Osteoblast (primary cell): ENCODE data around the gene NUP85. TPM values are rescaled to one million over a fixed set of nuclear protein-coding genes. Genes with fewer than 3 reads are reported as not detected.
"Not testable (repeated sequence)": the region's sequence is repeated elsewhere in the genome, so short reads cannot be mapped to it uniquely, and the experiment has no call there.

ENCODE experiments used
- DNase-seq: peaks from one replicate; pipeline ENCODE4 v3.0.0; 2011; ENCODE audit warnings: low spot score, mixed read lengths; ENCODE audit not compliant: insufficient read length; ENCODE audit errors: missing footprints
- H2AFZ ChIP-seq: 2 replicates; pipeline ENCODE4 v1.6.0; 2011; ENCODE audit warnings: mild to moderate bottlenecking, low read length
- H3K27ac ChIP-seq: 2 replicates; pipeline ENCODE4 v1.5.1; 2011; ENCODE audit warnings: mild to moderate bottlenecking, low read depth, low read length, moderate library complexity
- H3K27me3 ChIP-seq: 2 replicates; pipeline ENCODE4 v1.6.0; 2012; ENCODE audit warnings: mild to moderate bottlenecking, control low read depth, inconsistent platforms, low read length, moderate library complexity; ENCODE audit not compliant: insufficient read depth
- H3K36me3 ChIP-seq: 2 replicates; pipeline ENCODE4 v1.5.1; 2011; ENCODE audit warnings: mild to moderate bottlenecking, low read length, control low read depth, moderate library complexity; ENCODE audit not compliant: insufficient read depth
- H3K4me1 ChIP-seq: 2 replicates; pipeline ENCODE4 v1.5.1; 2011; ENCODE audit warnings: mild to moderate bottlenecking, low read length, control low read depth, moderate library complexity; ENCODE audit not compliant: insufficient read depth
- H3K4me2 ChIP-seq: 2 replicates; pipeline ENCODE4 v1.6.0; 2011; ENCODE audit warnings: mild to moderate bottlenecking, low read length; ENCODE audit not compliant: insufficient read depth
- H3K4me3 ChIP-seq: fragments of 200-600 bp; sonication (generic); 3 replicates; pipeline ENCODE4 v1.5.1; 2012; ENCODE audit warnings: mild to moderate bottlenecking, low read length, inconsistent platforms; ENCODE audit not compliant: insufficient read depth
- H3K79me2 ChIP-seq: 2 replicates; pipeline ENCODE4 v1.6.0; 2012; ENCODE audit warnings: mild to moderate bottlenecking, low read length, control low read depth, inconsistent platforms; ENCODE audit not compliant: insufficient read depth
- H3K9me3 ChIP-seq: 2 replicates; pipeline ENCODE4 v1.5.1; 2011; ENCODE audit warnings: low read depth, low read length, control low read depth
- H4K20me1 ChIP-seq: 2 replicates; pipeline ENCODE4 v1.6.0; 2012; ENCODE audit warnings: mild to moderate bottlenecking, low read length, control low read depth; ENCODE audit not compliant: insufficient read depth
- total RNA-seq: library from RNA; depleted of rRNA; stranded (reverse); fragments of >200 nt; gene quantifications from 2 replicates; pipeline ENCODE4 v1.2.3, GENCODE V29; 2012
- TF ChIP-seq, protein P1 (sequence below): IDR thresholded peaks from 2 replicates; pipeline ENCODE4 v1.5.1; 2011; ENCODE audit warnings: mild to moderate bottlenecking, low read depth, low read length, moderate library complexity; ENCODE audit errors: extremely low read depth

The NUP85 gene
- total RNA-seq, 1 donor = 26.4 TPM

DNA sequence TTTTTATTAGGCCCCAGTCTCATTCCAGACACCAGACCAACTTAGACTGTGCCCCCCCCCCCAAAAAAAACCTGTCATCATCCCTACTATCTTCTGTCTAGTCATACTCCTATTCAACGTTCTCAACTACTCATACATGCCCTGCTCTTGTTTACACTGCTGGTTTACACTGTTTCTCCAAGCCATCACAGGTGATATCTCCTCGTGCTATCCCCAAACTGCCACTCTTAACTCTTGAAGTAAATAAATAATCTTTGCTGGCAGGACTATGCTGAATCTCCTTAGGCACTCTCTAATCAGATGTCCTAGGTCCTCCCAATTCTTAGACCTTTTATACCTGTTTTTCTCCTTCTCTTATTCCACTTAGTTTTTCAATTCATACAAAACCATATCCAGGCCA is 51.7 kb downstream of the NUP85 start:
- not testable (repeated sequence) for DNase-seq, H3K4me3 ChIP-seq, H3K27ac ChIP-seq, H3K36me3 ChIP-seq, H2AFZ ChIP-seq, H3K4me2 ChIP-seq, H3K9me3 ChIP-seq, H3K27me3 ChIP-seq
- Histone ChIP-seq H4K20me1 (peaks cover 20% of the 10 kb centered on the region), H3K79me2 (peaks cover 61% of the 10 kb centered on the region), H3K4me1 (peaks cover 10% of the 10 kb centered on the region)

DNA sequence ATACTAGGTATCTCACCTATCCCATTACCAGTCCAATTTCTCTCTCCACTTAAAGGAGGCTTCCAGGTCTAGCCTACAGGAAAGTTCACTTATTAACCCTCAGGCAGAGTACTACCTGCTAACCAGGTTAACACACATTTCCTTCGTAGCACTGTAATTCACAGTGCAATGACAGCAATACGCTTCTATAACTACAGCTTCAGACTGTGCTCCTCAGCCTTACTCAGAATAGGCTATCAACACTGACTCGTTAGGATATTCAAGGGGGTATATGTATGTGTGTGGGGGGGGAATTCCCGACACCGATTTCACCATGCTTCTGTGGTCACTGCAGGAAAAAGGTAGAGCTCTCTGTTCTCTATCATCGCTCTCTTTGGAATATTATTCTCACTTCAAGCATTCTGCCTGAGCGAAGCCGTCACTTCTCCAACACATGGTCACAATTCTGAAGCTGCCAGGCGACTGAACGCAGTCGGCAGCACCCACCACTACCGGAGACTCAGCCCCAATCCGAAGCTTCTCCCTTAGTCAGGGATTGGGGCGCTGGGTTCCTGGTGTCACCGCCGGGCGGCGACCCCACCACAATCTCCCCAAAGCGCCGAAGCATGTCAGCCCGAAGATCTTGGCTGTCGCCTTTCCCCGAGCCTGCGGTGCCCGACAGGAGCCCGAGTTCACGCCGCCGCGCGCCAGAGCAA is 55.3 kb downstream of the NUP85 start:
- H3K9me3 ChIP-seq = no peaks in the 10 kb centered on the region
- peaks cover 16% of the 10 kb centered on the region for H3K4me1 ChIP-seq
- peaks cover 61% of the 10 kb centered on the region for H3K79me2 ChIP-seq
- TF ChIP-seq, protein P1, sequence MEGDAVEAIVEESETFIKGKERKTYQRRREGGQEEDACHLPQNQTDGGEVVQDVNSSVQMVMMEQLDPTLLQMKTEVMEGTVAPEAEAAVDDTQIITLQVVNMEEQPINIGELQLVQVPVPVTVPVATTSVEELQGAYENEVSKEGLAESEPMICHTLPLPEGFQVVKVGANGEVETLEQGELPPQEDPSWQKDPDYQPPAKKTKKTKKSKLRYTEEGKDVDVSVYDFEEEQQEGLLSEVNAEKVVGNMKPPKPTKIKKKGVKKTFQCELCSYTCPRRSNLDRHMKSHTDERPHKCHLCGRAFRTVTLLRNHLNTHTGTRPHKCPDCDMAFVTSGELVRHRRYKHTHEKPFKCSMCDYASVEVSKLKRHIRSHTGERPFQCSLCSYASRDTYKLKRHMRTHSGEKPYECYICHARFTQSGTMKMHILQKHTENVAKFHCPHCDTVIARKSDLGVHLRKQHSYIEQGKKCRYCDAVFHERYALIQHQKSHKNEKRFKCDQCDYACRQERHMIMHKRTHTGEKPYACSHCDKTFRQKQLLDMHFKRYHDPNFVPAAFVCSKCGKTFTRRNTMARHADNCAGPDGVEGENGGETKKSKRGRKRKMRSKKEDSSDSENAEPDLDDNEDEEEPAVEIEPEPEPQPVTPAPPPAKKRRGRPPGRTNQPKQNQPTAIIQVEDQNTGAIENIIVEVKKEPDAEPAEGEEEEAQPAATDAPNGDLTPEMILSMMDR = no peak
- peak overlapping the region; percentile 97 for H2AFZ ChIP-seq
- H4K20me1 ChIP-seq = peaks cover 16% of the 10 kb centered on the region
- H3K27me3 ChIP-seq = no peaks in the 10 kb centered on the region
- peak overlapping the region; percentile 100 for H3K27ac ChIP-seq
- peak overlapping the region; percentile 94 for H3K4me3 ChIP-seq
- peak overlapping the region; percentile 88 for H3K4me2 ChIP-seq
- H3K36me3 ChIP-seq = peaks cover 22% of the 10 kb centered on the region
- peak; percentile 78 for DNase-seq

- Histone ChIP-seq H3K4me1 (peaks cover 19% of the 10 kb centered on the region), H3K27me3 (no peaks in the 10 kb centered on the region), H3K36me3 (peaks cover 29% of the 10 kb centered on the region), H3K79me2 (peaks cover 58% of the 10 kb centered on the region), H3K4me2 (peak within 1 kb of the TSS; percentile 88), H2AFZ (peak within 1 kb of the TSS; percentile 97), H3K9me3 (no peaks in the 10 kb centered on the region), H4K20me1 (peaks cover 16% of the 10 kb centered on the region), H3K27ac (peak within 1 kb of the TSS; percentile 100), H3K4me3 (peak within 1 kb of the TSS; percentile 94)
- TF ChIP-seq, protein P1 = no peak
- DNase-seq = peak; percentile 98
These were observed 56.0 kb downstream of the NUP85 start, which contains the start of the genes GGA3 and MRPS7 for GRCh38 chr17:75261336-75262111. GGA3 (minus strand) TSS chr17:75261606; CDS start chr17:75261587, 19 bp downstream. MRPS7 (plus strand) TSS chr17:75261879; CDS start chr17:75261901, 22 bp downstream.

GRCh38 chr17:75262112-75262606 is 56.7 kb downstream of the NUP85 start:
- H3K36me3 ChIP-seq = peaks cover 29% of the 10 kb centered on the region
- peak overlapping the region; percentile 88 for H3K4me2 ChIP-seq
- DNase-seq = peak; percentile 94
- no peaks in the 10 kb centered on the region for H3K9me3 ChIP-seq
- peaks cover 16% of the 10 kb centered on the region for H4K20me1 ChIP-seq
- H3K27ac ChIP-seq = peak overlapping the region; percentile 100
- TF ChIP-seq, protein P1 = no peak
- peak overlapping the region; percentile 97 for H2AFZ ChIP-seq
- peak overlapping the region; percentile 94 for H3K4me3 ChIP-seq
- H3K4me1 ChIP-seq = peaks cover 23% of the 10 kb centered on the region
- no peaks in the 10 kb centered on the region for H3K27me3 ChIP-seq
- H3K79me2 ChIP-seq = peaks cover 55% of the 10 kb centered on the region
